ENCODE data around the gene DNAJC18. TPM values are rescaled to one million over a fixed set of nuclear protein-coding genes. Genes with fewer than 3 reads are reported as not detected.
A peak's percentile ranks its signal among the peaks of the same experiment; 100 is the strongest.

DNAJC18 gene
- total and polyA plus RNA-seq, 8 donors = 10.0 to 40.2 (median 28.8) TPM

GRCh38 chr5:139418793-139419192 is 20.5 kb downstream of the DNAJC18 start:
- H3K9me3 ChIP-seq = no peaks in the 10 kb centered on the region
- H3K4me1 ChIP-seq = peaks cover 7 to 8% of the 10 kb centered on the region in 2 donors
- H3K27me3 ChIP-seq = no peaks in the 10 kb centered on the region
- intact Hi-C loops (cut with DNase I) = no loop called here
- no peak overlapping the region for H3K4me3 ChIP-seq
- no peak for TF ChIP-seq CTCF (IDR thresholded peaks at IDR 0.05)
- no peaks in the 10 kb centered on the region for H3K36me3 ChIP-seq
- peak; percentile 8 for ATAC-seq
- no peak overlapping the region for H3K27ac ChIP-seq
- DNase-seq = no peak

- H3K27ac ChIP-seq = no peak overlapping the region
- no peaks in the 10 kb centered on the region for H3K27me3 ChIP-seq
- DNase-seq (peak in 2 of 4 donors; percentile 15 to 62), ATAC-seq (peak; percentile 73)
- no peaks in the 10 kb centered on the region for H3K36me3 ChIP-seq
- intact Hi-C loops (cut with DNase I) = no loop called here
- H3K4me1 ChIP-seq = peaks cover 7 to 8% of the 10 kb centered on the region in 2 donors
- H3K9me3 ChIP-seq = no peaks in the 10 kb centered on the region
- no peak for TF ChIP-seq CTCF (IDR thresholded peaks at IDR 0.05)
- no peak overlapping the region for H3K4me3 ChIP-seq
Measured at GRCh38 chr5:139417214-139417613, 22.1 kb downstream of the DNAJC18 start.

- H3K27me3 ChIP-seq = no peaks in the 10 kb centered on the region
- intact Hi-C loops (cut with DNase I) = no loop called here
Measured at GRCh38 chr5:139416651-139417050, 22.7 kb downstream of the DNAJC18 start.

GRCh38 chr5:139415869-139416268 is 23.5 kb downstream of the DNAJC18 start:
- no peak for DNase-seq
- intact Hi-C loops (cut with DNase I) = no loop called here
- no peak for TF ChIP-seq CTCF (IDR thresholded peaks at IDR 0.05)
- H3K27me3 ChIP-seq = no peaks in the 10 kb centered on the region
- H3K4me1 ChIP-seq = peaks cover 7 to 8% of the 10 kb centered on the region in 2 donors
- H3K9me3 ChIP-seq = no peaks in the 10 kb centered on the region
- no peaks in the 10 kb centered on the region for H3K36me3 ChIP-seq
- no peak overlapping the region for H3K27ac ChIP-seq
- ATAC-seq = no peak
- H3K4me3 ChIP-seq = no peak overlapping the region

More at GRCh38 chr5:139416651-139417050, 22.7 kb downstream of the DNAJC18 start:
- Histone ChIP-seq H3K4me3 (no peak overlapping the region), H3K36me3 (no peaks in the 10 kb centered on the region), H3K4me1 (peaks cover 7 to 8% of the 10 kb centered on the region in 2 donors), H3K9me3 (no peaks in the 10 kb centered on the region), H3K27ac (no peak overlapping the region)
- DNase-seq = no peak
- ATAC-seq = peak; percentile 30
- no peak for TF ChIP-seq CTCF (IDR thresholded peaks at IDR 0.05)

GRCh38 chr5:139415221-139415861 is 24.0 kb downstream of the DNAJC18 start:
- H3K27ac ChIP-seq = no peak overlapping the region
- no peaks in the 10 kb centered on the region for H3K36me3 ChIP-seq
- ATAC-seq (no peak), DNase-seq (no peak)
- peaks cover 7 to 8% of the 10 kb centered on the region in 2 donors for H3K4me1 ChIP-seq
- no peak overlapping the region for H3K4me3 ChIP-seq
- intact Hi-C loops (cut with DNase I) = no loop called here
- no peaks in the 10 kb centered on the region for H3K27me3 ChIP-seq
- TF ChIP-seq CTCF (IDR thresholded peaks at IDR 0.05) = no peak
- no peaks in the 10 kb centered on the region for H3K9me3 ChIP-seq
